ENCODE data around the gene ALDH1B1. TPM values are rescaled to one million over a fixed set of nuclear protein-coding genes. Genes with fewer than 3 reads are reported as not detected.

ALDH1B1 gene
- total and polyA plus RNA-seq, 7 donors = 19.2 to 162 (median 44.1) TPM

DNA sequence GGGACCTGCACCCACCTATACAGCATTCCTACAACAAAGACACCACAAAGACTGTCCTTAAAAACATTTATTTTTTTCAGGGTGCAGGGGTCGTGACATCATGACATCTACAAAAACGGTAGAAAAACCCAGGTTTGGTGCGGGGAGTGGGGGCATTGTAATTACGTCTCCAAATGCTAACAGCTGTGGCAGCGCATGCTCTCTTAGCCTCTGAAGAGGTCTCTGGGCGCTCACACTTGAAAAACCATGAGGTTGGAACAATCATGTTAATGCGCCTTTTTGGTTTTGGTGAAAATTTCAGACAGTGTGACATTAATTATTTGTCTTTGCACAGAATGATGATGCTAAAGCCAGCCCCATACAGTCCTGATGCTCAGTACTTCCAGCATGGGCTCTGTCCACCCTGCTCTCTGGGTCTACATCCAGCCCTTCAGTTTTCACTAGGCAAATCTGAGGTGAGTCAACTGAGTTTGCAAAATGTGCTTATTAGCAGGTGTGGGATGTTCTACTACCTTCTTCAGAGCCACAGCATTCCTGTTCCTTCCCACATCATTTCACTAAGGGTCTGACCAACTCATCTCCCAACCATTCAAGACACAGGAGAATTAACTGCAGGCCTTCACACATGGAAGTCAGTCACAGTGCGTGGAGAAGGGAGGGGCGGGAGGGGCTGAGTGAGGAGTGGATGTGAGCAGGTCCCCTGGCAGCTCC is 14.1 kb downstream of the ALDH1B1 start:
- H3K27ac ChIP-seq = no peak overlapping the region
- WGBS, 2 donors = 84 to 86% methylated on average over 9 of the region's 9 CpGs
- DNase-seq = no peak
- intact Hi-C loops (cut with DNase I) = no loop called here
- no peak overlapping the region for H3K4me3 ChIP-seq
- no peaks in the 10 kb centered on the region for H3K36me3 ChIP-seq
- H3K9me3 ChIP-seq = no peaks in the 10 kb centered on the region
- peaks cover 0 to 4% (median 0%) of the 10 kb centered on the region in 3 donors for H3K27me3 ChIP-seq
- no peaks in the 10 kb centered on the region for H3K4me1 ChIP-seq
- TF ChIP-seq POLR2A (IDR thresholded peaks at IDR 0.05) = no peak
- TF ChIP-seq EP300 (IDR thresholded peaks at IDR 0.05) = no peak
- no peak for TF ChIP-seq POLR2AphosphoS5 (IDR thresholded peaks at IDR 0.05)
- TF ChIP-seq, protein P1, sequence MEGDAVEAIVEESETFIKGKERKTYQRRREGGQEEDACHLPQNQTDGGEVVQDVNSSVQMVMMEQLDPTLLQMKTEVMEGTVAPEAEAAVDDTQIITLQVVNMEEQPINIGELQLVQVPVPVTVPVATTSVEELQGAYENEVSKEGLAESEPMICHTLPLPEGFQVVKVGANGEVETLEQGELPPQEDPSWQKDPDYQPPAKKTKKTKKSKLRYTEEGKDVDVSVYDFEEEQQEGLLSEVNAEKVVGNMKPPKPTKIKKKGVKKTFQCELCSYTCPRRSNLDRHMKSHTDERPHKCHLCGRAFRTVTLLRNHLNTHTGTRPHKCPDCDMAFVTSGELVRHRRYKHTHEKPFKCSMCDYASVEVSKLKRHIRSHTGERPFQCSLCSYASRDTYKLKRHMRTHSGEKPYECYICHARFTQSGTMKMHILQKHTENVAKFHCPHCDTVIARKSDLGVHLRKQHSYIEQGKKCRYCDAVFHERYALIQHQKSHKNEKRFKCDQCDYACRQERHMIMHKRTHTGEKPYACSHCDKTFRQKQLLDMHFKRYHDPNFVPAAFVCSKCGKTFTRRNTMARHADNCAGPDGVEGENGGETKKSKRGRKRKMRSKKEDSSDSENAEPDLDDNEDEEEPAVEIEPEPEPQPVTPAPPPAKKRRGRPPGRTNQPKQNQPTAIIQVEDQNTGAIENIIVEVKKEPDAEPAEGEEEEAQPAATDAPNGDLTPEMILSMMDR (IDR thresholded peaks at IDR 0.05) = no peak

DNA sequence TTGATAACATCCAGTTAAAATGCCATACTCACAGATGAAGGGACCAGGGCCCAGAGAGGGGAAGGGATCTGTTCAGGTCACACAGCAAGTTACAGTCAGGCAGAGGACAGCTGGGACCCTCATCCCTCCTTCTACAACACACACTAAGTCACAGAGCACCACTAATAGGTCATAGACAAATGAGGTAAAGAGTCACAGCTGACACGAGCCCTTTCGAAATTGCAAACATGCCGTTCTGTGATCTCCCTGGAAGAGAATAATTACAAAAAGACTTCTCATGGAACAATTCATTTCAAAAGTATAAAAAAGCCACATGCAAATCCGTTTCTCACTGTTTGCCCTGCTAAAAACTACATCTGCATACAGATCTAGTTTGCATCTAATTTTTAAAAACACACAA is 16.2 kb downstream of the ALDH1B1 start:
- no peaks in the 10 kb centered on the region for H3K9me3 ChIP-seq
- peaks cover 0 to 4% (median 0%) of the 10 kb centered on the region in 3 donors for H3K27me3 ChIP-seq
- H3K4me1 ChIP-seq = no peaks in the 10 kb centered on the region
- no peak overlapping the region for H3K27ac ChIP-seq
- no peak for DNase-seq
- intact Hi-C loops (cut with DNase I) = no loop called here
- 49 to 59% methylated on average over 4 of the region's 4 CpGs for WGBS, 2 donors
- no peak overlapping the region for H3K4me3 ChIP-seq
- TF ChIP-seq POLR2A (IDR thresholded peaks at IDR 0.05) = no peak
- TF ChIP-seq, protein P1 (IDR thresholded peaks at IDR 0.05) = no peak
- no peak for TF ChIP-seq POLR2AphosphoS5 (IDR thresholded peaks at IDR 0.05)
- no peaks in the 10 kb centered on the region for H3K36me3 ChIP-seq

DNA sequence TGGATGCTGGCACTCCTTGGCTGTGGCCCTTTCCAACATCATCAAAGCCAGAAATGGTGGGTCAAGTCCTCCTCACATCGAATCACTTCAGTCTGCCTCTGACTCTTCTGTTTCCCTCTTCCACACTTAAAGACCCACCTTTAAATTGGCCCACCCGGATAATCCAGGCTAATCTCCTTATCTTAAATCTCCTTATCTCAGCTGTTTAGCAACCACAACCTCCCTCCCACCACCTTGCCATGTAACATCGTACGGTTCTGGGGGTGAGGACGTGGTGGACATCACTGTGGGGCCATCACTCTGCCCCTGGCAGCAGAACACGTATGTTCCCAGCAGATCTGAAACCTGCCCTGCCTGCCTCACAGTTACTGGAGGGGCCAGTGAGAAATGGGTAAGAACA is 20.2 kb downstream of the ALDH1B1 start:
- WGBS, 2 donors = 72 to 79% methylated on average over 6 of the region's 6 CpGs
- intact Hi-C loops (cut with DNase I) = no loop called here

DNA sequence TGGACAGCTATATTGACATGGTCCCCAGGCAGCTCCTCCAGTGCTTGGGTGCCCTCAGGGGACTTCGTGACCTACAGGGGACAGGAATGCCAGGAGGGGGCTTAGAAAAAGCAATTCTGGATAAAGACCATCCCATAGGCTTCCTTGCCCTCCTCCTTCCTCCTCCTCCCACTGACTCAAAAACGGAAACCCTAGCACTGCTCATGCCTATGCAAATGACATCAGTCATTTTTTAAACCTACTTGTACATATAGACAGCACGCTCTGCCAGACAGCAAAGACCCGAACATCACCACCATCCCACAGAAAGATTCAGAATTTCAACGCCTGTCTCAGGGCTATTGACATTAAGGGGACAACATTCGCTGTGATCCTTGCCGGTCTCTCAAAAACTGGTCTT is 20.8 kb downstream of the ALDH1B1 start:
- Histone ChIP-seq H3K27ac (no peak overlapping the region), H3K4me3 (no peak overlapping the region), H3K27me3 (no peaks in the 10 kb centered on the region), H3K4me1 (no peaks in the 10 kb centered on the region), H3K36me3 (no peaks in the 10 kb centered on the region), H3K9me3 (no peaks in the 10 kb centered on the region)
- peak; percentile 14 for DNase-seq
- 72 to 78% methylated on average over 7 of the region's 7 CpGs for WGBS, 2 donors
- TF ChIP-seq EP300 (IDR thresholded peaks at IDR 0.05) = no peak
- TF ChIP-seq POLR2AphosphoS5 (IDR thresholded peaks at IDR 0.05) = no peak
- no peak for TF ChIP-seq POLR2A (IDR thresholded peaks at IDR 0.05)
- TF ChIP-seq, protein P1 (IDR thresholded peaks at IDR 0.05) = no peak
- intact Hi-C loops (cut with DNase I) = no loop called here

More for the DNA sequence above, 20.2 kb downstream of the ALDH1B1 start:
- Histone ChIP-seq H3K4me3 (no peak overlapping the region), H3K9me3 (no peaks in the 10 kb centered on the region), H3K36me3 (no peaks in the 10 kb centered on the region), H3K27ac (no peak overlapping the region), H3K4me1 (no peaks in the 10 kb centered on the region), H3K27me3 (no peaks in the 10 kb centered on the region)
- DNase-seq = peak; percentile 28
- TF ChIP-seq EP300 (IDR thresholded peaks at IDR 0.05) = no peak
- no peak for TF ChIP-seq POLR2A (IDR thresholded peaks at IDR 0.05)
- no peak for TF ChIP-seq POLR2AphosphoS5 (IDR thresholded peaks at IDR 0.05)
- TF ChIP-seq, protein P1 (IDR thresholded peaks at IDR 0.05) = no peak

All from sigmoid colon (tissue), 7 donors.